ENCODE results near the gene GCSAM.

GRCh38 chr3:112170046-112170445 lies 37.0 kb upstream of the GCSAM start:
- TF ChIP-seq, protein P1, sequence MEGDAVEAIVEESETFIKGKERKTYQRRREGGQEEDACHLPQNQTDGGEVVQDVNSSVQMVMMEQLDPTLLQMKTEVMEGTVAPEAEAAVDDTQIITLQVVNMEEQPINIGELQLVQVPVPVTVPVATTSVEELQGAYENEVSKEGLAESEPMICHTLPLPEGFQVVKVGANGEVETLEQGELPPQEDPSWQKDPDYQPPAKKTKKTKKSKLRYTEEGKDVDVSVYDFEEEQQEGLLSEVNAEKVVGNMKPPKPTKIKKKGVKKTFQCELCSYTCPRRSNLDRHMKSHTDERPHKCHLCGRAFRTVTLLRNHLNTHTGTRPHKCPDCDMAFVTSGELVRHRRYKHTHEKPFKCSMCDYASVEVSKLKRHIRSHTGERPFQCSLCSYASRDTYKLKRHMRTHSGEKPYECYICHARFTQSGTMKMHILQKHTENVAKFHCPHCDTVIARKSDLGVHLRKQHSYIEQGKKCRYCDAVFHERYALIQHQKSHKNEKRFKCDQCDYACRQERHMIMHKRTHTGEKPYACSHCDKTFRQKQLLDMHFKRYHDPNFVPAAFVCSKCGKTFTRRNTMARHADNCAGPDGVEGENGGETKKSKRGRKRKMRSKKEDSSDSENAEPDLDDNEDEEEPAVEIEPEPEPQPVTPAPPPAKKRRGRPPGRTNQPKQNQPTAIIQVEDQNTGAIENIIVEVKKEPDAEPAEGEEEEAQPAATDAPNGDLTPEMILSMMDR (IDR thresholded peaks at IDR 0.05; ENCODE audit: borderline replicate concordance, extremely low read depth, low read length, poor library complexity, severe bottlenecking) = no peak
- no peak for TF ChIP-seq EZH2 (IDR thresholded peaks at IDR 0.05; ENCODE audit: borderline replicate concordance, low read depth, low read length, severe bottlenecking)
